ENCODE data around the gene KCNG2. TPM values are rescaled to one million over a fixed set of nuclear protein-coding genes. Genes with fewer than 3 reads are reported as not detected.
"Not testable (repeated sequence)": the region's sequence is repeated elsewhere in the genome, so short reads cannot be mapped to it uniquely, and the experiment has no call there.

Gene KCNG2, protein sequence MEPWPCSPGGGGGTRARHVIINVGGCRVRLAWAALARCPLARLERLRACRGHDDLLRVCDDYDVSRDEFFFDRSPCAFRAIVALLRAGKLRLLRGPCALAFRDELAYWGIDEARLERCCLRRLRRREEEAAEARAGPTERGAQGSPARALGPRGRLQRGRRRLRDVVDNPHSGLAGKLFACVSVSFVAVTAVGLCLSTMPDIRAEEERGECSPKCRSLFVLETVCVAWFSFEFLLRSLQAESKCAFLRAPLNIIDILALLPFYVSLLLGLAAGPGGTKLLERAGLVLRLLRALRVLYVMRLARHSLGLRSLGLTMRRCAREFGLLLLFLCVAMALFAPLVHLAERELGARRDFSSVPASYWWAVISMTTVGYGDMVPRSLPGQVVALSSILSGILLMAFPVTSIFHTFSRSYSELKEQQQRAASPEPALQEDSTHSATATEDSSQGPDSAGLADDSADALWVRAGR
- 0.52 TPM for total RNA-seq

DNA sequence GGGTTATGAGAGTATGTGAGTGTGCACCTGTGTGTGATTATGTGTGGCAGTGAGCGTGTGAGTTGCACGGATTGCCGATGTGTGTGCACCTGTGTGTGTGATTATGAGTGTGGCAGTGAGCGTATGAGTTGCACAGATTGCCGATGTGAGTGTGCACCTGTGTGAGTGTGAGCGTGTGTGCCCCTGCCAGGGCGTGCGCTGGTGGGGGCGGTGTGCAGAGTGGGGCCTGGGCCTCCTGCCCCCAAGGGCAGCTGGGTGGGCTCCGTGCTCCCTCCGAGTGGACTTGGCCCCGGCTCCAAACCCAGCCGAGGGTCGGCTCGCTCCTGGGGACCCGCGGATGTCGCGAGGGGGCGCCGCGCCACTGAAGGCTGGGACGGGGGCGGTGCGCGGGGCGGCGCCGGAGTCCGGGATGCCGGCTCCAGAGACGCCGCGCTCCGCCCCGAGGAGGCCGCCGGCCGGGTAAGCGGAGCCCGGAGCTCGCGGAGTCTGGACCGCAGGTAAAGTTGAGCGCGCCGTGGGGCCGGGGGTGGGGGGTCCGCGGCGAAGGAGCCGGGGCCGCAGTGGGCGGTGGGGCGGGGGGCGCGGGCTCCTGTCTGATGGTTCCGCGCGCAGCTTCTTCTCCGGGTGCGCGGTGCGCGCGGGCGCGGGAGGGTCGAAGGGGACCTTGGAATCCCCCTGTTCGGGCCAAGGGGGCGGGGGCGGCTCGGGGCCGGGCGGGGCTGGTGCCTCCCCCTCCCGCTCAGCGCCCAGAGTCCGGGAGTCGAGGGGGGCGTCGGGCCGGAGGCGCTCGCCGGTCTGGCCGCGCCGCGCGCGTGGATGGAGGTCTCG, at the start of gene KCNG2:
Gene KCNG2, plus strand, starts transcription at position 421 of the 828 bp plus-strand sequence. CDS start 65,730 bp downstream, outside the sequence.
- no peaks in the 10 kb centered on the region for H3K9me3 ChIP-seq (ENCODE audit: control insufficient read depth in 3 of 3, low read length in 3 of 3)
- H3K4me1 ChIP-seq (ENCODE audit: control insufficient read depth in 3 of 3, insufficient read depth in 3 of 3, low read length in 3 of 3) = peaks cover 5 to 11% (median 7%) of the 10 kb centered on the region in 3 donors
- peaks cover 38 to 50% (median 47%) of the 10 kb centered on the region in 3 donors for H3K27me3 ChIP-seq (ENCODE audit: control insufficient read depth in 3 of 3, insufficient read depth in 3 of 3, low read length in 3 of 3)
- H3K4me3 ChIP-seq (ENCODE audit: low read length in 3 of 3) = peak within 1 kb of the TSS in 2 of 3 donors; percentile 8 to 52
- H3K9ac ChIP-seq (ENCODE audit: low read depth in 1 of 3, low read length in 3 of 3) = no peak within 1 kb of the TSS
- no peak within 1 kb of the TSS for H3K27ac ChIP-seq (ENCODE audit: low read depth, low read length)
- H3K36me3 ChIP-seq (ENCODE audit: control insufficient read depth in 3 of 3, insufficient read depth in 3 of 3, low read length in 3 of 3) = no peaks in the 10 kb centered on the region

DNA sequence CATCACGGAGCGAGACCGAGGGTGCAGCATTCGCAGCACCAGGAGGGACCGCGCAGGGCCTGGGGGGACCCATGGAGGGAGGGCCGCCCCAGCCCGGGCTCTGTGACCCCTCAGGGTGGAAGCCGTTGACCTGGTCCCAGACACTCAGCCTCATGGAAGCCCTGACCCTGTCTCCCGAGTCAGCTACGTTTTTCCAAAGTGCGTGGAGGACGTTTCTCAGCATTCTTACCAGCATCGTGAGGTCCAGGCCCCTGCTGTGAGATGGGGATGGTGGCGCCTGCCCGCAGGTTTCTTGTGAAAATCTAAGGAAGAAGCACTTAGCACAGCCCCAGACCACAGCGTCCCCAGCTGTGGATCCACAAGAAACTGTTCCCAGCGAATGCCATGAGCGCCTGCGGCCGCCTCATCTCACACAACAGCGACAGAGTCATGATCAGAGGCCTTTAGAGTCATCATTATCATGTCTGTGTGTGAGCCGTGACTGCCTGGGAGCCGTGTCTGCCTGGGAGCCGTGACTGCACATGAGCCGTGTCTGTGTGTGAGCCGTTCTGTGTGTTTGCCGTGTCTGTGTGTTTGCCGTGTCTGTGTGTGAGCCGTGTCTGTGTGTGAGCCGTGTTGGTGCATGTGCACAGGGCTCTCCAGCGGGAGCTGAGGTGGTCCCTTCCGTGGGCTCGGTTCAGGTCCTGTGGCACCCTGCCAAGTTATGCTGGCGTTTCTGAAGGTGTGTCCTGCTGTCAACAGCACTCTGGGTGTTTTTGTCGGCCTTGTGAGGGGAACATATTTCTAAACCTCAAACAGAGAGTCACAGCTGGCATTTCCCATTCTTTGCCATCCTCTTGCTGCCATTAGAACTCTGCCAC, 49.2 kb upstream of the KCNG2 start:
- no peaks in the 10 kb centered on the region for H3K27me3 ChIP-seq (ENCODE audit: control insufficient read depth in 3 of 3, insufficient read depth in 3 of 3, low read length in 3 of 3)
- H3K27ac ChIP-seq (ENCODE audit: low read depth, low read length) = no peak overlapping the region
- peaks cover 8 to 23% (median 9%) of the 10 kb centered on the region in 3 donors for H3K36me3 ChIP-seq (ENCODE audit: control insufficient read depth in 3 of 3, insufficient read depth in 3 of 3, low read length in 3 of 3)
- H3K4me3 ChIP-seq (ENCODE audit: low read length in 3 of 3) = no peak overlapping the region
- H3K4me1 ChIP-seq (ENCODE audit: control insufficient read depth in 3 of 3, insufficient read depth in 3 of 3, low read length in 3 of 3) = no peaks in the 10 kb centered on the region
- H3K9ac ChIP-seq (ENCODE audit: low read depth in 1 of 3, low read length in 3 of 3) = no peak overlapping the region
- no peaks in the 10 kb centered on the region for H3K9me3 ChIP-seq (ENCODE audit: control insufficient read depth in 3 of 3, low read length in 3 of 3)

GRCh38 chr18:79749251-79750191, 48.2 kb upstream of the KCNG2 start:
- no peaks in the 10 kb centered on the region for H3K27me3 ChIP-seq (ENCODE audit: control insufficient read depth in 3 of 3, insufficient read depth in 3 of 3, low read length in 3 of 3)
- no peak overlapping the region for H3K9ac ChIP-seq (ENCODE audit: low read depth in 1 of 3, low read length in 3 of 3)
- H3K9me3 ChIP-seq (ENCODE audit: control insufficient read depth in 3 of 3, low read length in 3 of 3) = no peaks in the 10 kb centered on the region
- H3K27ac ChIP-seq (ENCODE audit: low read depth, low read length) = no peak overlapping the region
- H3K4me3 ChIP-seq (ENCODE audit: low read length in 3 of 3) = no peak overlapping the region
- no peaks in the 10 kb centered on the region for H3K4me1 ChIP-seq (ENCODE audit: control insufficient read depth in 3 of 3, insufficient read depth in 3 of 3, low read length in 3 of 3)
- H3K36me3 ChIP-seq (ENCODE audit: control insufficient read depth in 3 of 3, insufficient read depth in 3 of 3, low read length in 3 of 3) = peaks cover 18 to 27% (median 19%) of the 10 kb centered on the region in 3 donors

DNA sequence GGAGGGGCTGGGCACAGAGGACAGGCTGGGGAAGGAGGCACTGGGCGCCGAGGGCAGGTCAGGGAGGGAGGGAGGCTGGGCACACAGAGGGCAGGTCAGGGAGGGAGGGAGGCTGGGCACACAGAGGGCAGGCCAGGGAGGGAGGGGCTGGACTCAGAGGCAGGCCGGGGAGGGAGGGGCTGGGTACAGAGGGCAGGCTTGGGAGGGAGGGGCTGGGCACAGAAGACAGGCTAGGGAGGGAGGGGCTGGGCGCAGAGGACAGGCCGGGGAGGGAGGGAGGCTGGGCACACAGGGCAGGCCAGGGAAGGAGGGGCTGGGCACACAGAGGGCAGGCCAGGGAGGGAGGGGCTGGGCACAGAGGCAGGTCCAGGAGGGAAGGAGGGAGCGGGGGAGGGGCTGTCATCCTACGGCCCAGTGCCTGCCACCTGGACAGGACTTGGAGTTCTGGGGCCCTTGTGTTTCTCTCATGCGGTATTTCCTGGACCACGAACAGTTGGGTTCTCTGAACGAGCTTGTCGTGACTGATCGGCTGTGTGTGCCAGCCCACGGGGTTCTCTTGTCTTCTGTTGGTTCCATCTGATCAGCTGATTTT, 46.7 kb upstream of the KCNG2 start:
- H3K36me3 ChIP-seq (ENCODE audit: control insufficient read depth in 3 of 3, insufficient read depth in 3 of 3, low read length in 3 of 3) = peaks cover 24 to 35% (median 29%) of the 10 kb centered on the region in 3 donors
- no peaks in the 10 kb centered on the region for H3K27me3 ChIP-seq (ENCODE audit: control insufficient read depth in 3 of 3, insufficient read depth in 3 of 3, low read length in 3 of 3)
- no peaks in the 10 kb centered on the region for H3K9me3 ChIP-seq (ENCODE audit: control insufficient read depth in 3 of 3, low read length in 3 of 3)
- no peaks in the 10 kb centered on the region for H3K4me1 ChIP-seq (ENCODE audit: control insufficient read depth in 3 of 3, insufficient read depth in 3 of 3, low read length in 3 of 3)
- H3K4me3 ChIP-seq (ENCODE audit: low read length in 3 of 3) = no peak overlapping the region
- H3K9ac ChIP-seq (ENCODE audit: low read depth in 1 of 3, low read length in 3 of 3) = no peak overlapping the region
- no peak overlapping the region for H3K27ac ChIP-seq (ENCODE audit: low read depth, low read length)

DNA sequence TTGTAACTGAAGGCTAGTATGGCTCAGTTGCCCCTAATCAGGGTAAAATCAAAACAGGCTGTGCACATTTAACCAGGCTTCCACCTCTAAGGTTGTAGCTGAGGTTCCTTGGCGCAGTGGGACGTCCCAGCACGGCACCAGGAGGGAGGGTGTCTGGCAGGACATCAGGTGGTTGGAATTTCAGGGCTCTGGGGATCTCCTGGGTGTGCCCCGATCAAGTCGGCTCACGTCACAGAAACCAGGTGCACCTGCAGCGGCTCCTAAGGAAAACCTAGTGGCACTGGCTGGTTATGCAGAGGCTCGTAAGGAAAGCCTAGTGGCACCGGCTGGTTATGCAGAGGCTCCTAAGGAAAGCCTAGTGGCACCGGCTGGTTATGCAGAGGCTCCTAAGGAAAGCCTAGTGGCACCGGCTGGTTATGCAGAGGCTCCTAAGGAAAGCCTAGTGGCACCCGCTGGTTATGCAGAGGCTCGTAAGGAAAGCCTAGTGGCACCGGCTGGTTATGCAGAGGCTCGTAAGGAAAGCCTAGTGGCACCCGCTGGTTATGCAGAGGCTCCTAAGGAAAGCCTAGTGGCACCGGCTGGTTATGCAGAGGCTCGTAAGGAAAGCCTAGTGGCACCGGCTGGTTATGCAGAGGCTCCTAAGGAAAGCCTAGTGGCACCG, 45.7 kb upstream of the KCNG2 start:
- H3K9me3 ChIP-seq (ENCODE audit: control insufficient read depth in 3 of 3, low read length in 3 of 3); H3K27ac ChIP-seq (ENCODE audit: low read depth, low read length); H3K4me1 ChIP-seq (ENCODE audit: control insufficient read depth in 3 of 3, insufficient read depth in 3 of 3, low read length in 3 of 3); H3K27me3 ChIP-seq (ENCODE audit: control insufficient read depth in 3 of 3, insufficient read depth in 3 of 3, low read length in 3 of 3); H3K9ac ChIP-seq (ENCODE audit: low read depth in 1 of 3, low read length in 3 of 3); H3K4me3 ChIP-seq (ENCODE audit: low read length in 3 of 3): not testable (repeated sequence)
- H3K36me3 ChIP-seq (ENCODE audit: control insufficient read depth in 3 of 3, insufficient read depth in 3 of 3, low read length in 3 of 3) = peaks cover 20 to 31% (median 29%) of the 10 kb centered on the region in 3 donors

- not testable (repeated sequence) for H3K27ac ChIP-seq (ENCODE audit: low read depth, low read length); H3K4me3 ChIP-seq (ENCODE audit: low read length in 3 of 3); H3K9me3 ChIP-seq (ENCODE audit: control insufficient read depth in 3 of 3, low read length in 3 of 3); H3K4me1 ChIP-seq (ENCODE audit: control insufficient read depth in 3 of 3, insufficient read depth in 3 of 3, low read length in 3 of 3); H3K27me3 ChIP-seq (ENCODE audit: control insufficient read depth in 3 of 3, insufficient read depth in 3 of 3, low read length in 3 of 3); H3K9ac ChIP-seq (ENCODE audit: low read depth in 1 of 3, low read length in 3 of 3)
- H3K36me3 ChIP-seq (ENCODE audit: control insufficient read depth in 3 of 3, insufficient read depth in 3 of 3, low read length in 3 of 3) = peaks cover 20 to 27% (median 25%) of the 10 kb centered on the region in 3 donors
Measured at GRCh38 chr18:79752946-79753345, 44.8 kb upstream of the KCNG2 start.

DNA sequence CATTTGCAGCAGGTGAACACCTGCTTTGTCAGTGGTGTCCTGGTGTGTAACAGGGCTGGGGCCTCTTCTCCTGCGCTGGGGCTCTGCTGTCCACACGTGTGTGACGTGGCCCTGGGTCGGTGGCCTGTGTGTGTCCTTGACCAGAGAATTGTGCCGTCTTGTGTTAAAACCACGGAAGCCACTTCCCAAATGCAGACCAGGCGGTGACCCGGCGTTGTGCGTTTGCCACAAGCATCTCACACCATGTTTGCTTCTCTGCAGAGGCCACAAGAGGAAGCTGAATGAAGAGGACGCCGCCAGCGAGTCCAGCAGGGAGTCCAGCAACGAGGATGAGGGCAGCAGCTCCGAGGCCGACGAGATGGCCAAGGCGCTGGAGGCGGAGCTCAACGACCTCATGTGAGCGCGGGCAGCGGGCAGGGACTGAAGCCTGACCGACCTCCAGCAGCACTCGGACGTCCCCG, 44.3 kb upstream of the KCNG2 start:
- Histone ChIP-seq H3K9me3 (ENCODE audit: control insufficient read depth in 3 of 3, low read length in 3 of 3) (no peaks in the 10 kb centered on the region), H3K27me3 (ENCODE audit: control insufficient read depth in 3 of 3, insufficient read depth in 3 of 3, low read length in 3 of 3) (no peaks in the 10 kb centered on the region), H3K9ac (ENCODE audit: low read depth in 1 of 3, low read length in 3 of 3) (no peak overlapping the region), H3K4me1 (ENCODE audit: control insufficient read depth in 3 of 3, insufficient read depth in 3 of 3, low read length in 3 of 3) (peaks cover 0 to 2% (median 0%) of the 10 kb centered on the region in 3 donors), H3K4me3 (ENCODE audit: low read length in 3 of 3) (no peak overlapping the region), H3K36me3 (ENCODE audit: control insufficient read depth in 3 of 3, insufficient read depth in 3 of 3, low read length in 3 of 3) (peaks cover 20 to 26% (median 25%) of the 10 kb centered on the region in 3 donors), H3K27ac (ENCODE audit: low read depth, low read length) (no peak overlapping the region)

- no peaks in the 10 kb centered on the region for H3K27me3 ChIP-seq (ENCODE audit: control insufficient read depth in 3 of 3, insufficient read depth in 3 of 3, low read length in 3 of 3)
- no peak overlapping the region for H3K4me3 ChIP-seq (ENCODE audit: low read length in 3 of 3)
- no peak overlapping the region for H3K27ac ChIP-seq (ENCODE audit: low read depth, low read length)
- H3K4me1 ChIP-seq (ENCODE audit: control insufficient read depth in 3 of 3, insufficient read depth in 3 of 3, low read length in 3 of 3) = peaks cover 0 to 2% (median 0%) of the 10 kb centered on the region in 3 donors
- H3K9me3 ChIP-seq (ENCODE audit: control insufficient read depth in 3 of 3, low read length in 3 of 3) = no peaks in the 10 kb centered on the region
- no peak overlapping the region for H3K9ac ChIP-seq (ENCODE audit: low read depth in 1 of 3, low read length in 3 of 3)
- H3K36me3 ChIP-seq (ENCODE audit: control insufficient read depth in 3 of 3, insufficient read depth in 3 of 3, low read length in 3 of 3) = peaks cover 18 to 26% (median 25%) of the 10 kb centered on the region in 3 donors
Measured at GRCh38 chr18:79754022-79754761, 43.5 kb upstream of the KCNG2 start.

Data from skeletal muscle tissue (tissue), 4 donors.